Mesothelial cell of epicardium (in vitro differentiated cells): ENCODE measurements around the gene NOL7. TPM values are rescaled to one million over a fixed set of nuclear protein-coding genes. Genes with fewer than 3 reads are reported as not detected.

ENCODE experiments used
- DNase-seq, 2 experiments: peaks; one replicate each; pipeline ENCODE4 v3.0.0; 2021; ENCODE audit warnings: low spot score in 2 of 2; ENCODE audit not compliant: unreplicated experiment in 2 of 2
- H3K27ac Mint-ChIP-seq: 2 replicates; pipeline ENCODE4 v1.8.0; 2021; ENCODE audit warnings: mixed read lengths
- H3K27me3 Mint-ChIP-seq: 2 replicates; pipeline ENCODE4 v1.8.0; 2021; ENCODE audit warnings: low read depth, mixed read lengths
- H3K36me3 Mint-ChIP-seq: 2 replicates; pipeline ENCODE4 v1.8.0; 2021; ENCODE audit warnings: mixed read lengths
- H3K4me1 Mint-ChIP-seq: 2 replicates; pipeline ENCODE4 v1.8.0; 2021; ENCODE audit warnings: mixed read lengths
- H3K4me3 Mint-ChIP-seq: 2 replicates; pipeline ENCODE4 v1.8.0; 2021; ENCODE audit warnings: mild to moderate bottlenecking, moderate library complexity, mixed read lengths
- H3K9me3 Mint-ChIP-seq: 2 replicates; pipeline ENCODE4 v1.8.0; 2021; ENCODE audit warnings: mixed read lengths
- CTCF ChIP-seq: fragments of 200-600 bp; sonication (generic); IDR thresholded peaks from one replicate; pipeline ENCODE4 v1.5.0; 2021; ENCODE audit warnings: antibody characterized with exemption; ENCODE audit not compliant: unreplicated experiment
- total RNA-seq: library from RNA; stranded (reverse); gene quantifications from 3 replicates; pipeline ENCODE4 v1.2.1, GENCODE V29; 2021

The NOL7 gene
- total RNA-seq, 1 donor from 2014 or later: 40.8 TPM

- Mint-ChIP-seq H3K36me3 (peaks cover 4% of the 10 kb centered on the region), H3K27ac (peak overlapping the region; percentile 6), H3K9me3 (peaks cover 6% of the 10 kb centered on the region), H3K4me1 (peaks cover 19% of the 10 kb centered on the region), H3K4me3 (no peak overlapping the region), H3K27me3 (no peaks in the 10 kb centered on the region)
- no peak for DNase-seq
- no peak for TF ChIP-seq CTCF
These were observed 47.7 kb downstream of the NOL7 start for GRCh38 chr6:13662651-13663334.

DNA sequence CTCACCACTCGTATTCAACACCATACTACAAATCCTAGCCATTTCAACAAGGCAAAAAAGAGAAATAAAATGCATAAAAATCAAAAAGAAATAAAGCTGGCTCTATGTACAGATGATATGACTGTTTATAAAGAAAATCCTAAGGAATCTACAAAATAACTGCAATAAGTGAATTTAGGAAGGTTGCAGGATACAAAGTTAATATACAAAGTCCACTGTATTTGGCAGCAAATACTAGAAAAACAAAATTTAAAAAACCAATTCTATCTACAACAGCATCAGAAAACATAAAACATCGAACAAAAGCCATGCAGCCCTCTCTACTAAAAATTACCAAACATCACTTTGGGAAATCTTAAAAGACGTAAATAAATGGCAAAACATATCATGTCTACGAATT, 48.9 kb downstream of the NOL7 start:
- peaks cover 17% of the 10 kb centered on the region for H3K9me3 Mint-ChIP-seq
- H3K36me3 Mint-ChIP-seq: peaks cover 10% of the 10 kb centered on the region

DNA sequence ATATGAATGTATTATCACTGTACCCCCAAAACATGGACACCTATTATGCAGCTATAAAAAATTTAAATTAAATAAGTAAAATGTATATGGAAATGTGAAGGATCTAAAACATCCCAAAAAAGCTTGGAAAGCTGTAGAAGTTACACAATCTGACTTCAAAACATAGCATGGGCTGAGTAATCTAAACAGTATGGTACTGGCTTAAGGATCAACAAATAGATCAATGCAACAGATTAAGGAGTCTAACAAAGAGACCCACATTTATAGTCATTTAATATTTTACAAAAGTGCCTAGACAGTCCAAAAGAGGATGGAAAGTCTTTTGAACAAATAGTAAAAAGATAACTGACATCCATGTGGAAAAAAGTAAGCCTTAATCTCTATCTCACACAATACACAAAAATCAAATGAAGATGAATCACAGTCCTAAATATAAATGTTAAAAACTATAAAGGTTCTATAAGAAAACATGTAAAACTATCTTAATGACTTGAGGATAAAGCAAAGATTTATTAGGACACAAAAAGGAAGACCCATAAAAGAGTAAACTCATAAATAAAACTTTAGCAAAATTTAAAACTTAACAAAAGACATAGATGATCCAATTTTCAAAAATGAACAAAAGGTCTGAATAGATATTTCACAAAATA, 49.7 kb downstream of the NOL7 start:
- Mint-ChIP-seq H3K9me3 (peaks cover 20% of the 10 kb centered on the region), H3K27me3 (no peaks in the 10 kb centered on the region), H3K27ac (no peak overlapping the region), H3K36me3 (peaks cover 18% of the 10 kb centered on the region), H3K4me3 (no peak overlapping the region), H3K4me1 (peaks cover 17% of the 10 kb centered on the region)
- DNase-seq: no peak
- TF ChIP-seq CTCF: no peak

More for the DNA sequence above, 48.9 kb downstream of the NOL7 start:
- no peak for DNase-seq
- no peaks in the 10 kb centered on the region for H3K27me3 Mint-ChIP-seq
- H3K4me1 Mint-ChIP-seq: peaks cover 18% of the 10 kb centered on the region
- no peak overlapping the region for H3K4me3 Mint-ChIP-seq
- TF ChIP-seq CTCF: no peak
- H3K27ac Mint-ChIP-seq: no peak overlapping the region

DNA sequence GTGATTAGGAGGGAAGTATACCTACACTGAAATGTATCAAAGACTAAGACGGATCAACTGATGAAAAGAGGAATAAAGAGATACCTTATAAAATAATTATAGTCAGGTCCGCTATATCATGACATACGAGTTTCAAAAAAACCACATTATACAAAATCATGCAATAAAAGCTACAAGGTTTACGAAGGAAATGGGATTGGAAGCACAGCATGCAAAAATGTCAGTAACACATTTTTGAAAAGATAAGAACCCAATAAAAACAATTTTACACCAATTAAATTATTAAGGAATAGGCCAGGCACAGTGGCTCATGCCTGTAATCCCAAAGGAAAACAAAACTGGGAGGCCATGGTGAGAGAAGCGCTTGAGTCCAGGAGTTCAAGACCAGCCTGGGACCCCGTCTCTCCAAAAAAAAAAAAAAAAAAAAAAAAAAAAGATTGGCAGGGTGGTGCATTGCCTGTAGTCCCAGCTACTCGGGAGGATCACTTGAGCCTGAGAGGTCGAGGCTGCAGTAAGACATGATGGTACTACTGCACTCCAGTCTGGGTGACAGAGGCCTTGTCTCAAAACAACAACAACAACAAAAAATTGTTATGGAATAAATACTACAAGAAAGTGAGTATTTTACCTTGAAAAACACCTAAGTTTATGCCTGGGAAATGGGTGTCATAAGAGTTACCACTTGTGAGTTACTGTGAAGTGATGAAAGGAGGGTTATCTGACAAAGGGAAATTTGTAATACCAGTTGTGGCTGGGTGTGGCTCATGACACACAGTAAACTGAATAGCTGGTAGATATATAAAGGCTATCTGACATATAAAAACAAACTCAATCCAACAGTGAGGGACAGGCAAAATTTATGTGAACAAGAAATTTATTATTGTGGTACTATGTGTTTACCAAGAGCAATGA, 51.3 kb downstream of the NOL7 start:
- Mint-ChIP-seq H3K27ac (no peak overlapping the region), H3K36me3 (peaks cover 22% of the 10 kb centered on the region), H3K27me3 (no peaks in the 10 kb centered on the region), H3K9me3 (peaks cover 23% of the 10 kb centered on the region), H3K4me1 (peaks cover 19% of the 10 kb centered on the region), H3K4me3 (no peak overlapping the region)
- no peak for TF ChIP-seq CTCF
- no peak for DNase-seq

GRCh38 chr6:13667655-13668054, 52.5 kb downstream of the NOL7 start:
- no peaks in the 10 kb centered on the region for H3K27me3 Mint-ChIP-seq
- no peak for TF ChIP-seq CTCF
- DNase-seq: no peak
- H3K36me3 Mint-ChIP-seq: peaks cover 18% of the 10 kb centered on the region
- no peak overlapping the region for H3K27ac Mint-ChIP-seq
- peaks cover 28% of the 10 kb centered on the region for H3K4me1 Mint-ChIP-seq
- H3K9me3 Mint-ChIP-seq: peaks cover 18% of the 10 kb centered on the region
- no peak overlapping the region for H3K4me3 Mint-ChIP-seq
